C4-2B (cell line): Measurements from ENCODE around the gene HEATR1.

Source experiments
- ZFX ChIP-seq: fragments of 450-650 bp; IDR thresholded peaks from 2 replicates; pipeline ENCODE4 v1.6.1; 2017
- TF ChIP-seq, protein P1 (sequence below): fragments of 450-650 bp; conservative IDR thresholded peaks from 2 replicates; pipeline ENCODE4 v1.5.1; 2017; ENCODE audit warnings: mild to moderate bottlenecking

- TF ChIP-seq, protein P1, sequence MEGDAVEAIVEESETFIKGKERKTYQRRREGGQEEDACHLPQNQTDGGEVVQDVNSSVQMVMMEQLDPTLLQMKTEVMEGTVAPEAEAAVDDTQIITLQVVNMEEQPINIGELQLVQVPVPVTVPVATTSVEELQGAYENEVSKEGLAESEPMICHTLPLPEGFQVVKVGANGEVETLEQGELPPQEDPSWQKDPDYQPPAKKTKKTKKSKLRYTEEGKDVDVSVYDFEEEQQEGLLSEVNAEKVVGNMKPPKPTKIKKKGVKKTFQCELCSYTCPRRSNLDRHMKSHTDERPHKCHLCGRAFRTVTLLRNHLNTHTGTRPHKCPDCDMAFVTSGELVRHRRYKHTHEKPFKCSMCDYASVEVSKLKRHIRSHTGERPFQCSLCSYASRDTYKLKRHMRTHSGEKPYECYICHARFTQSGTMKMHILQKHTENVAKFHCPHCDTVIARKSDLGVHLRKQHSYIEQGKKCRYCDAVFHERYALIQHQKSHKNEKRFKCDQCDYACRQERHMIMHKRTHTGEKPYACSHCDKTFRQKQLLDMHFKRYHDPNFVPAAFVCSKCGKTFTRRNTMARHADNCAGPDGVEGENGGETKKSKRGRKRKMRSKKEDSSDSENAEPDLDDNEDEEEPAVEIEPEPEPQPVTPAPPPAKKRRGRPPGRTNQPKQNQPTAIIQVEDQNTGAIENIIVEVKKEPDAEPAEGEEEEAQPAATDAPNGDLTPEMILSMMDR: no peak
- TF ChIP-seq ZFX: no peak
Measured at GRCh38 chr1:236532850-236533249, 71.5 kb downstream of the HEATR1 start.
